ENCODE measurements around the gene FGF8. TPM values are rescaled to one million over a fixed set of nuclear protein-coding genes. Genes with fewer than 3 reads are reported as not detected.

The FGF8 gene
- total RNA-seq, 1 donor = not detected

DNA sequence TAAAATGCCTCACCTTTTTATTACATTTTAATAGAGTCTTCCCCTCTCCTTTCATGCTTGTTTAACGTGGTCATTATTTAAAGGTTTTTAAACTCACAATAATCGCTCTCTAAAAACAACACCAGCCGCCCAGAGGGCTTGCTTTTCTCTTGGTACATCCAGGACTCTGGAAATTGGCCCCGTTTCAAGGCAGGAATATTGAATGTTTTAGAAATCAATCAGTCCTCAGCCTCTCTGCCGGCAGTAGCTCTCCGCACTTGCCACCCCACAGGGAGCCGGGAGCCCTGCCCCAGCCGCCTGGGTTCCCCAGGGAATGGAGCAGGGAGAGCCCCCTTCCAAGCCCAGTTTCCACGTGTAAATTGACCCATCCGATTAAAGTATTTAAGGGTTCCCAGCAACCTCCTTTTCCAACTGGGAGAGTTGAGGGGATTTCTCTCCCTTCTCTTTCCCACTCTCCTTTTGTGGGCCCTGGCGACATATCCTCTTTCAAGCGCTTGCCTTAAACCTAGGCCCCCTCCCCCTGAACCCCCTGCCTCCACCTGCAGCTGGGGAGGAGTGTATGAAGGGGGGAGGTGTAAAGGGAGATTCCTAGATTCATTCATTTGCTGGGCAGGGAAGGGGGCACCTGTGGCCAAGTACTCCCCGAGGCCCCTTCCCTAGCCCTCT, 1.9 kb downstream of the FGF8 start:
- DNase-seq (ENCODE audit: low read depth) = no peak

DNA sequence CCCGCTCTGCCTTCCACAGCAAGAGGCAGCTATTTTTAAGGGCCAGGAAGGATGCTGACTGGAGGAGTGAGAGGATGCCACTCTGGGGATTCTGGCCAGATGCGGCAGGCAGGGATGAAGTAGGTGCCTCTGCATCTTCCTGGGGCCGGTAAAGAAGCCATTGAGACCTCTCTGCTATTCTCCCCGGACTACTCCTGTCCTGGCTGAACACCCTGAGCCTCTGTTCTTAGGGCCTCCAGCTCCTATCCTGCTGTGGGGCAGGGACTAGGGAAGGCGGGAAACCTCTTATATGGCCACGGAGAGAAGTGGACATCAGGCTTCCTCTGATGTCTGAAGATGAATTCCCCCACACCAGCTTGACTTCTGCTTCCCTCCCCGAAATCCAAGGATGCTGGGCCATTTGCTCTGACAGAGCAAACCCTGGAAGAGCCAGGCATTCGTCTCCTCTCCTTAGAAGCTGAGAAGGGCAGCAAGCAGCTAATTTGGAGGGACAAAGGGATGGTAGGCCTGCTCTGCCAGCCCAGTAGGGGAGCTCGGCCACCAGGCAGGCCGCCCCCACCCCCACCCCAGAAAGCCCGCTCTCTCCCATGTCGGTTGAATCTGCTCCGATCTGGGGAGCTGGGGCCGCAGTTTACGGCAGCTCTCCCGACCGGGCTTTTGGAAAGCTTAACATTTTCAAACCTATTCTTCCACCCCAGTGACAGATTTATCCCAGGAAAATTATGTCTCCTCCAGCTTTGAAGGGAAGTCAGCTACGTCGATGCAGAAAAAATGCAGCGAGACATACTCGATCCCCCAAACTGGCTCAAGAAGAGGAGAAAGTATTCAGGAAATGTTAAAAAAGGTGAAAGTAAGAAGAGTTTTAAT, 2.8 kb downstream of the FGF8 start:
- no peak overlapping the region for H3K4me3 ChIP-seq (ENCODE audit: low read depth, low read length)
- TF ChIP-seq, protein P1, sequence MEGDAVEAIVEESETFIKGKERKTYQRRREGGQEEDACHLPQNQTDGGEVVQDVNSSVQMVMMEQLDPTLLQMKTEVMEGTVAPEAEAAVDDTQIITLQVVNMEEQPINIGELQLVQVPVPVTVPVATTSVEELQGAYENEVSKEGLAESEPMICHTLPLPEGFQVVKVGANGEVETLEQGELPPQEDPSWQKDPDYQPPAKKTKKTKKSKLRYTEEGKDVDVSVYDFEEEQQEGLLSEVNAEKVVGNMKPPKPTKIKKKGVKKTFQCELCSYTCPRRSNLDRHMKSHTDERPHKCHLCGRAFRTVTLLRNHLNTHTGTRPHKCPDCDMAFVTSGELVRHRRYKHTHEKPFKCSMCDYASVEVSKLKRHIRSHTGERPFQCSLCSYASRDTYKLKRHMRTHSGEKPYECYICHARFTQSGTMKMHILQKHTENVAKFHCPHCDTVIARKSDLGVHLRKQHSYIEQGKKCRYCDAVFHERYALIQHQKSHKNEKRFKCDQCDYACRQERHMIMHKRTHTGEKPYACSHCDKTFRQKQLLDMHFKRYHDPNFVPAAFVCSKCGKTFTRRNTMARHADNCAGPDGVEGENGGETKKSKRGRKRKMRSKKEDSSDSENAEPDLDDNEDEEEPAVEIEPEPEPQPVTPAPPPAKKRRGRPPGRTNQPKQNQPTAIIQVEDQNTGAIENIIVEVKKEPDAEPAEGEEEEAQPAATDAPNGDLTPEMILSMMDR (IDR thresholded peaks at IDR 0.05; ENCODE audit: insufficient read depth, low read length) = no peak
- no peak for DNase-seq (ENCODE audit: low read depth)

More for the DNA sequence above, 1.9 kb downstream of the FGF8 start:
- no peak overlapping the region for H3K4me3 ChIP-seq (ENCODE audit: low read depth, low read length)
- TF ChIP-seq, protein P1 (IDR thresholded peaks at IDR 0.05; ENCODE audit: insufficient read depth, low read length) = no peak

DNA sequence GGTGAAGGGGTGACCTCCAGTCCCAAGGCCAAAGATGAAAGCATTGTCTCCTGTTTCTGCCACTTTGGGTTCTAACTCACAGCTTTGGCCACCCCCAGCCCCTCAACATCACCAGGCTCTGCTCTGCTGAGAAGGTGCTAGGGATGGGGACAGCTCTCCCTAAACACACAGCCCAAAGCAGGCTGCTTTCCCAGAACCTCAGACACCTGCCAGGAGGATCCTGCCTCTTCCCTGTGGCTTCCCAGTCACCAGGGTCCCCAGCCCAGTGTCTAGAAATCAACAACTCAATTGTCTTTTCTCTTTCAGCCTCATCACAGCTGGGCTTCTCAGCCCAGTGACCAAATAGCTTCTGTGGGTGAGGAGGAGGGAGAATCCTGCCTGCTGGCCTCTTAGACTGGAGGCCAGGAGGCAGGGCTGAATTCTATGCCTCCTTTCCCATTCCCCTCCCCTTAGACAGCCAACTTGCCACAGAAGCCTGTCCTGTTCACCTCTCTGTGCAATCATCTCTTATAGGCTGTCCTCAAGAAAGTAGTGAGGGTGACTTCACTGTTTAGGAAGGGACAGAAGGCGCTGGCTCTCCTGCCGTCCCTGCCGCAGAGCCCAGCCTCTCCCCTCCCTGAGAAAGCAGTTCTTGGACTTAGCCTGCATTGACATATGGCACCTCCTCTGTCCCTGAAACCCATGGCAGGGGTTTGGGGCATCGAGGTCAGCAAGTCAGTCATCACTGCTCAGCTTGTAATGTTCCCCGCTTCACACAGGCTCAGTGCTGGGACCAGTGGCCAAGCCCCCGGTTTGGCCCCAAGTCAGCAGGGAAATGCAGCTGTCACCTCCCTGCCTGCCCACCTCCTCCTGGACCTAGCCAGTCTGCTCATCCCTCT, 3.7 kb downstream of the FGF8 start:
- TF ChIP-seq, protein P1 (IDR thresholded peaks at IDR 0.05; ENCODE audit: insufficient read depth, low read length) = no peak
- H3K4me3 ChIP-seq (ENCODE audit: low read depth, low read length) = no peak overlapping the region
- no peak for DNase-seq (ENCODE audit: low read depth)

DNA sequence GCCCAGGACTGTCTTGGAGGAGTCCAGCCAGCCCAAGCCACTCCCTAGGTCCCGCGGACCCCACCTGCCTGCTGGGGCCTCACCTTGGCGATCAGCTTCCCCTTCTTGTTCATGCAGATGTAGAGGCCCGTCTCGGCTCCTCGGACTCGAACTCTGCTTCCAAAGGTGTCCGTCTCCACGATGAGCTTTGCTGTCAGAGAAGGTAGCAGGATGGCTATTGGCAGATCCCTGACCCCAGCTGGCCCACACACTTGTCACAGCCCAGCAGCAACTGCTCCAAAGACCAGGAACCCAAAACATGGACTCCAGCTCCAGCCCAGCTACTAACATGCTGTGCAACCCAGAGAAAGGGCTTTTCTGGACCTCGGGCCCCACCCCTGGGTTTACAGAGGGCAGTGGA, 4.5 kb downstream of the FGF8 start:
- TF ChIP-seq, protein P1 (IDR thresholded peaks at IDR 0.05; ENCODE audit: insufficient read depth, low read length) = no peak
- no peak overlapping the region for H3K4me3 ChIP-seq (ENCODE audit: low read depth, low read length)
- no peak for DNase-seq (ENCODE audit: low read depth)

DNA sequence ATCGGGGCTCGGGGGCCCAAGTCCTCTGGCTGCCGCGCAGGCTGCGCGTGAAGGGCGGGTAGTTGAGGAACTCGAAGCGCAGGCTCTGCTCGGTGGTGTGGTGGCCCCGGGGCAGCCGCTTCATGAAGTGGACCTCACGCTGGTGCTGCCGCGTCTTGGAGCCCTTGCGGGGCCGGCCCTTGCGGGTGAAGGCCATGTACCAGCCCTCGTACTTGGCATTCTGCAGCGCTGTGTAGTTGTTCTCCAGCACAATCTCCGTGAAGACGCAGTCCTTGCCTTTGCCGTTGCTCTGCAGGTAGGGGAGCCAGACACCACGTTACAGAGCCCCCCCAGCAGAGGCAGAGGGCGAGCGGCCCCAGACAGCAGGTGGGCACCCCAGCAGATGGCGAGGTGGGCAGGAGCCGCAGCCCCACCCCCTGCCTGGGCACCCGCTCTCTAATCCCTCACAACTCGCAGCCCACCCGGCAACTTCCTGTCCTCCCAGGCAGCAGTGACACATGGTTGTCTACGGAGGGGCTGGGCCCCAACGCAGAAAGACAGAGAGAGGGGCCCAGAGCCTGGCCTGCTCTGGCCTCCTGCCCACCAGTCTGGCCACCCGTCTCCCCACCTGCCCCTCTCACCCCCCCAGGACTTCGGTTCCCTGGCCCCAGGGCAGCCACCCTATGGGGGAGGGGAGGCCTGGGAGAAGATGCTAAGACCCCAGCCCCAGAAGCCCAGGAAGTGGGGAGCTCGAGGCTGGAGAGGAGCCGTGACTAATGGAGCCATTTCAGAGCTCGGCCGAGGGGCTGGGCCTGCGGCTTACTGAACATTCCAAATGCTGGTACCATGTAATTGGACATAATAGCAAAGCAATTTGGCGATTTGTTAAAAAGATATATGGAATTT, 5.3 kb downstream of the FGF8 start:
- no peak for DNase-seq (ENCODE audit: low read depth)
- TF ChIP-seq, protein P1 (IDR thresholded peaks at IDR 0.05; ENCODE audit: insufficient read depth, low read length) = no peak

More for the DNA sequence above, 5.3 kb downstream of the FGF8 start:
- H3K4me3 ChIP-seq (ENCODE audit: low read depth, low read length) = no peak overlapping the region

Data from fibroblast of the aortic adventitia (primary cell).